ENCODE results near the gene ADGRB3. TPM values are rescaled to one million over a fixed set of nuclear protein-coding genes. Genes with fewer than 3 reads are reported as not detected.

The ADGRB3 gene
- total RNA-seq, 1 experiment from 2014 or later: 0.09 TPM

- H3K27me3 Mint-ChIP-seq (ENCODE audit: unreplicated experiment): peaks cover 38% of the 10 kb centered on the region
- CTCF ChIA-PET: no interaction called here
- H3K4me1 Mint-ChIP-seq (ENCODE audit: low read depth, unreplicated experiment): peaks cover 10% of the 10 kb centered on the region
- intact Hi-C loops (cut with micrococcal nuclease; ENCODE audit: unreplicated experiment): loop anchor here (10.0 kb wide), 2 partner anchors 521 to 1101 kb away; no protein-coding TSS in a partner anchor
- TF ChIP-seq CTCF (IDR thresholded peaks at IDR 0.05; ENCODE audit: unreplicated experiment): no peak
- no peak overlapping the region for H3K27ac Mint-ChIP-seq (ENCODE audit: unreplicated experiment)
- H3K36me3 Mint-ChIP-seq (ENCODE audit: insufficient read depth, unreplicated experiment): peaks cover 20% of the 10 kb centered on the region
- no TSS peak for BruUV-seq (replicated peaks)
- DNase-seq: no peak
- no peaks in the 10 kb centered on the region for H3K9me3 Mint-ChIP-seq (ENCODE audit: low read depth, unreplicated experiment)
- H3K4me3 Mint-ChIP-seq (ENCODE audit: low read depth, unreplicated experiment): peak overlapping the region; percentile 78
Measured at GRCh38 chr6:68633972-68634725, 933 bp upstream of the ADGRB3 start.

GRCh38 chr6:68635412-68635705 is 277 bp downstream of the ADGRB3 start:
- no TSS peak for BruUV-seq (replicated peaks)
- Mint-ChIP-seq H3K36me3 (ENCODE audit: insufficient read depth, unreplicated experiment) (peaks cover 20% of the 10 kb centered on the region), H3K9me3 (ENCODE audit: low read depth, unreplicated experiment) (no peaks in the 10 kb centered on the region), H3K27ac (ENCODE audit: unreplicated experiment) (peak overlapping the region; percentile 2), H3K4me3 (ENCODE audit: low read depth, unreplicated experiment) (peak overlapping the region; percentile 78), H3K27me3 (ENCODE audit: unreplicated experiment) (peaks cover 47% of the 10 kb centered on the region), H3K4me1 (ENCODE audit: low read depth, unreplicated experiment) (peaks cover 20% of the 10 kb centered on the region)
- TF ChIP-seq CTCF (IDR thresholded peaks at IDR 0.05; ENCODE audit: unreplicated experiment): no peak
- intact Hi-C loops (cut with micrococcal nuclease; ENCODE audit: unreplicated experiment): loop anchor here (10.0 kb wide), 2 partner anchors 519 to 1099 kb away; no protein-coding TSS in a partner anchor
- CTCF ChIA-PET: no interaction called here
- DNase-seq: no peak

GRCh38 chr6:68635706-68636513 is 828 bp downstream of the ADGRB3 start:
- no TSS peak for BruUV-seq (replicated peaks)
- peak overlapping the region; percentile 78 for H3K4me3 Mint-ChIP-seq (ENCODE audit: low read depth, unreplicated experiment)
- CTCF ChIA-PET: interaction anchor here (0.6 to 0.7 kb wide), 2 partner anchors 73 to 142 kb away, joined by 5 to 7 read pairs; no protein-coding TSS in a partner anchor

More at GRCh38 chr6:68635706-68636513, 828 bp downstream of the ADGRB3 start:
- peaks cover 47% of the 10 kb centered on the region for H3K27me3 Mint-ChIP-seq (ENCODE audit: unreplicated experiment)
- H3K36me3 Mint-ChIP-seq (ENCODE audit: insufficient read depth, unreplicated experiment): peaks cover 20% of the 10 kb centered on the region
- peaks cover 26% of the 10 kb centered on the region for H3K4me1 Mint-ChIP-seq (ENCODE audit: low read depth, unreplicated experiment)
- no peak for DNase-seq
- intact Hi-C loops (cut with micrococcal nuclease; ENCODE audit: unreplicated experiment): loop anchor here (10.0 kb wide), 2 partner anchors 519 to 1099 kb away; no protein-coding TSS in a partner anchor
- no peak for TF ChIP-seq CTCF (IDR thresholded peaks at IDR 0.05; ENCODE audit: unreplicated experiment)
- H3K9me3 Mint-ChIP-seq (ENCODE audit: low read depth, unreplicated experiment): no peaks in the 10 kb centered on the region
- H3K27ac Mint-ChIP-seq (ENCODE audit: unreplicated experiment): peak overlapping the region; percentile 2

Data from Calu3 (cell line).